ENCODE data around the gene CUX1.

GRCh38 chr7:101906291-101907240, 89.1 kb downstream of the CUX1 start:
- no peak for TF ChIP-seq GATA2 (IDR thresholded peaks at IDR 0.05; ENCODE audit: low read depth, low read length)
- TF ChIP-seq GATA3 (IDR thresholded peaks at IDR 0.05; ENCODE audit: low read depth, low read length), result no peak

Data from SH-SY5Y (cell line).